HS-27A (cell line): ENCODE results near the gene NFRKB.

Experiments
- DNase-seq: peaks from one replicate; pipeline ENCODE4 v3.0.0-alpha.2; 2012; ENCODE audit warnings: low read depth, missing footprints

The NFRKB gene

GRCh38 chr11:129895126-129896041, at the start of gene NFRKB:
Gene NFRKB, minus strand, starts transcription at chr11:129895578. Its CDS starts 2,729 bp downstream, at chr11:129892849.
- no peak for DNase-seq

DNA sequence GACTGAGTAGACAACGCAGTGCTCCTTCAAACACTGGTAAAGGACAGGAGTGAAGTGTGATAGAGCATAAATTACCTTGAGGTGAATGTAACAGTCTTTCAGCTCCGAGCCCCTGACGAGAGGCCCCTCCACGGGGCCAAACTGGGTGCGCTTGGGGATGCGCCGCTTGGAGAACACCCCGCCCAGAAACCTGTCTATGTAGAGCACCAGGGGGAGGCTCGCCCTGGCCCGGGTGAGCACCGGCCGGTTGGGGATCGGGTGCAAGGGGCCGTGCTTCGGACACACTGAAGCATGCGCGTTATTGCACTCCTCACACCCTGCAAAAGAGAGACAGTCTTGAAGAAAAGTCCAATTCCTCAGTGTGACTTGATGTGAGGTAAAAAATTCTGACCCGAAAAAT, 49.3 kb upstream of the NFRKB start:
- DNase-seq = no peak

GRCh38 chr11:129943036-129943435, 47.7 kb upstream of the NFRKB start:
- no peak for DNase-seq

- DNase-seq = no peak
Observed at GRCh38 chr11:129939510-129939909, 44.1 kb upstream of the NFRKB start.

GRCh38 chr11:129938764-129939163, 43.4 kb upstream of the NFRKB start:
- no peak for DNase-seq

- no peak for DNase-seq
Observed at GRCh38 chr11:129937592-129938238, 42.3 kb upstream of the NFRKB start.

DNA sequence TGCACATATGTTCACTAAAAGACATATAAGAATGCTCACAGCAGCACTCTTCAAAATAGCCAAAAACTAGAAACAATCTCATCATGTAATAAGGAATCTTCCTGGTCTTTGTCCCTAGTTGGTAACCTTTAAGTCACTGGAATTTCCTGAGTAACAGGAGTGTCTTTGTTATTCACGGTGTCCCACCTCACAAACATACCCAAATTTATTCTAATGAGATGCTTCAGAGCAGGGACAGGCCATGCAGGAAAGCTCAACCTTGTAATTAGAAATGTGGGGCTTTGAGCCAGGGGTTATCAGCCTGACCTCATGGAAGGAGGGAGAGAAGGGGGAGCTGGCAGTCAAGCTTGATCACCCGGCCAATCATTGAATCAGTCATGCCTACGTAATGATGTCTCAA, 40.3 kb upstream of the NFRKB start:
- no peak for DNase-seq

GRCh38 chr11:129933891-129934290, 38.5 kb upstream of the NFRKB start:
- DNase-seq = no peak

GRCh38 chr11:129933262-129933661, 37.9 kb upstream of the NFRKB start:
- DNase-seq = no peak

DNA sequence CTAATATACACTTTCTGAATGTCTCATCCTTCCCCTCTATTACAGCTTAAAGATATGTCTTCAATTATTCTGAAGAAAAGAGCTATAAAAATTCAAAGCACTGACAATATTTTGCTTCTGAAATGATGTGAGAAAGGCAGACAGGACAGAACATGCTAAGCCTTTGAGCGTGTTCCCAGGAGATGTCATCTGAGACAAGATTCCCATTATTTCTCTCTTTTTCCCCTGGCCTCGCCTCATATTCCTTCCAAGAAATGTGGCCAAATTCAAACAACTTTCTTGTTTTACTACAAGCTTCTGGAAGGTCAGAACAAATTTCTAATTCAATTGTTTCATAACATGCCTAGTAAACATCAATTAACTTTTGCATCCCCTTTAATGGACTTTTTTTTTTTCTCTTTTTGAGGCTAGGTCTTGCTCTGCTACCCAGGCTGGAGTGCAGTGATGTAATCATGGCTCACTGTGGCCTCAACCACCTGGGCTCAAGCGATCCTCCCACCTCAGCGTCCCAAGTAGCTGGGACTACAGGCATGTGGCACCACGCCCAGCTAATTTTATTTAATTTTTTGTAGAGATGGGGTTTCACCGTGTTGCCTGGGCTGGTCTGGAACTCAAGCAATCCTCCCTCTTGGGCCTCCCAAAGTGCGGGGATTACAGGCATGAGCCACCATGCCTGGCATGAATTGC, 37.1 kb upstream of the NFRKB start:
- DNase-seq = no peak

GRCh38 chr11:129930743-129931142, 35.4 kb upstream of the NFRKB start:
- DNase-seq = no peak

DNA sequence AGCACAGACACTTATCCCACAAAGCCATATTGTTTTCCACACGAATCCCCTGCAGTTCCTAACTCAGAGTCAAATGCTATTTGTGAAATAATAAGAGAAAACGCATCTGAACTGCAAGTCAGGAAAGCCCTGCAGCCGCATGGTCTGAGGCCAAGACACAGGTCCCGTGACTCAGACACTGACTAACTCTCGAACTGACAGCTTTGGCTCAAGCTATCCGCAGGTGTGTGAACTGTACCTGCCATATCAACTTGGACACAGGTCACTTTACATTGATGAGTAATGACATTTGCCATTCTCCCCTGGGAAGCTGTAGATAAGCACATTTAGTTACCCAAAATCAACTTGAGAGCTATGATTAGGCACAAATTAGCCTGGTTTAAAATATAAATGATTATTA, 34.9 kb upstream of the NFRKB start:
- no peak for DNase-seq

- DNase-seq = no peak
Observed at GRCh38 chr11:129929721-129930120, 34.3 kb upstream of the NFRKB start.

DNA sequence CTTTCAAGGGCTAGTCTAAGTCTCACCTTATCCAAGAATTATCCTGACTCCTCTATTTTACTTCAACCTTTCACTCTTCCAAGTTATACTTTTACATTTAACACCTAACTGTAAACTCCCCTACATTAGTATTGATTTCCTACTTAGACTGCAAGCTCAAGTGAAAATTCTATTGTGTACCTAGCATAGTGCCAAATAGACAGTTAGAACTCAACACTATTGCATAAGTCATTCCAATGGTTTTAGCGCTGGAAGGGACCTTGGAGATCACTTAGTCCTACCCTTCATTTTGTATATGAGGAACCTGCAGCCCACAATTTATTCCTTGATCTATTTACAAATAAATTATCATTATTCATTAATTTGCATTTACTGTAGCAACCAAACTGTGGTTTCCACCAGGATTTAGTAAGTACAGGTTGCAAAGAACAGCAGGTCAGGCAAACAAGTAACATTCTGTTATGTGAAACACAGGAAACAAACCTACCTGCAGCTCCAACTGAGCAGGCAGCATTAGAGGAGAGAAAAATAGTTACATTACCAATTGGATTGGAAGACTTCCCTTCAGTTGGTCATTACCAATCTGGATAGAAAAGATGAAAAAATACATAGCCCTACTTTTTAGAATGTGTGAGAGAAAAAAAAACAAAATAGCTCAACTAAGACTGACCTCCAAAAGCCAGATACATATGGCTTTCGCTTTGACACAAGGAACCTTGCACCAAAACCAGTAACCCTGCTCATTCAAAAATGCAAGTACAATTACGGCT, 33.7 kb upstream of the NFRKB start:
- no peak for DNase-seq

DNA sequence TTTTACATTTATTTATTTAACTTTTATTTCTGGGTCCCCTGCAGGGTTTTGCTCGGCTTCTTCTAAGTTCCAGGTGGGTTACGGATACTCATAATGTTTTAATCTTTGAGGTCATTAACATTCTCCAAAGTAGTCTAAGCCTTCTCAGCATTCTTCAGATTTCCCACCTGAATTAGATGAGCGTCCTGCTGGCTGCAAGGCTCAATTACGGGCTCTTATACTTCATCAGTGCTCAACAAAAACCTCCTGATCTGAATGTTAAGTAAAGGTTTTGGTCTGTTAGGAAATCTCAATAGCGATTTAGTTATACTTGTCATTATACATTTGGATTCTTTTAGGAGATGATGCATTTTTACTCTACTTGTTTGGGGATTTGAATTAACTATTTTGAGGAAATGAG, 27.3 kb upstream of the NFRKB start:
- no peak for DNase-seq

- DNase-seq = no peak
Observed at GRCh38 chr11:129918361-129918760, 23.0 kb upstream of the NFRKB start.

- no peak for DNase-seq
Observed at GRCh38 chr11:129917231-129917630, 21.9 kb upstream of the NFRKB start.

GRCh38 chr11:129911298-129911697, 15.9 kb upstream of the NFRKB start:
- DNase-seq = no peak

DNA sequence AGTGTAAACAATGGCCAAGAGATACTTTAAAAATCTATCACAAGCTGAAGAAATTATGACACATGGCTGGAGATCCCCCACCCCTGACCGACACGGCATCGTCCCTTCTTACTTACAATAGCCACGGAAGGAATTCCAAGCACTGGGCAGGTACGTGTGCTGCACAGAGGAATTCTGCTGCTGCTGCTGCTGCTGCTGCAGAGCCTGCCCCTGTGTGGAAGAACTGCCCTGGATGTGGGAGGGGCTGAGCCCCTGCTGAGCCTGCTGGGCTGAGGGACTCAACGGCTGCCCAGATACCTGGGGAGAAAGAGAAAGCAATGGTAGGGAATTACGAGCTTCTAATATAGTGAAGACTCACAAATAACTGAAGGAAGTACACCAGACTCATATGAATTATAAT, 15.0 kb upstream of the NFRKB start:
- no peak for DNase-seq

- no peak for DNase-seq
Observed at GRCh38 chr11:129905402-129905801, 10.0 kb upstream of the NFRKB start.

DNA sequence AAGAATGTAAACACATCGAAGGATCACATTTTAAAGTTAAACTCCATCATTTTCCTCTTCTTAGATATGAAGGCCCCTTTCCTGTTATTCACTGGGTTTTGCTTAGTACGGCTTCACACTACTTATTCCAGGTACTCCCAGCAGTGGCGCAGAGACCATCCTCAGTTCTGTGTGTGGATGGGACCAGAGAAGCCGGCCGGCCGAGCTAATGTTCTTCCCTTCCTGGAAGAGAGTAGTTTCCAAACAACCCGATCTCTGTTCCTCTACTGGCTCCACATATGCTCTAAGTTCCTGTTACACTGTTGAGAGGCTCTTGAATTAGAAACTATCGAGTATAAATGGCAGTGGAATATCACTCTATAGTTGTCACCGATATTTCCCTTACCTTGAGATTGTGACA, 684 bp upstream of the NFRKB start:
- DNase-seq = no peak
